GM19438 (cell line): ENCODE measurements around the gene THSD4.

Experiments used
- ATAC-seq: cut with Tn5 transposase; IDR thresholded peaks from one replicate; pipeline ENCODE4 v1.9.1; 2021; ENCODE audit warnings: low read depth; ENCODE audit not compliant: unreplicated experiment

THSD4 gene

DNA sequence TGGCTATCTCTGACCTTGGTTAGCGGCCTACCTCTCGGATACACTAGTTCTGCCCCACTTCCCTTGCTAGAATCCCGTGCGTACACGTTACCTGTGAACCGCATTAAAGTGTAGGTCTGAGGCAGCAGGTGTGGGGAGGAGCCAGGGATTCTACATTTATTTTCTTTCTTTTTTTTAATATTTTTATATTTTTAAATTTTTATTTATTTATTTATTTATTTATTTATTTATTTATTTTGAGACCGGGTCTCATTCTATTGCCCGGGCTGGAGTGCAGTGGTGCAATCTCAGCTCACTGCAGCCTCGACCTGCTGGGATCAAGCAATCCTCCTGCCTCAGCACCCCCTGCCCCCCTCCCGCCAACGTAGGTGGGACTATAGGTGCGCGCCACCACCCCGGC is 634.2 kb downstream of the THSD4 start:
- no peak for ATAC-seq

DNA sequence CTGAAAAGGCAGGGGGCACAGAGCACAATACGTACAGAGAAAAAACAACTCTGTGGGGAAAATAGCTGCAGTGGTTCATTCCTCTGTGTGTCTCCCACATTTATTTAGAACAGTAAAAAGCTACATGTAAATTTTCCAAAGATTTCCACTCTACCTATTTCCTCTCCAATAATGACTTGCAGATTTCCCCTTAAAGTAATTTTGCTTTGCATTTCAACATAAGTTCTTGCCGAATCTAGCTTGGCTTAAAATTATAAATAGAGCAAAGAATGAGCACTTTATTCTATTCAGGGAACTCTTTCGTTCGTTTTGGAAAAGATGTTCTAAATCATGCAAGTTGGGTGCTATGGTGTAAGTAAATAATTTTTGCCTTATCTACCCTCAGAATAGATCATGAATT is 636.9 kb downstream of the THSD4 start:
- no peak for ATAC-seq

DNA sequence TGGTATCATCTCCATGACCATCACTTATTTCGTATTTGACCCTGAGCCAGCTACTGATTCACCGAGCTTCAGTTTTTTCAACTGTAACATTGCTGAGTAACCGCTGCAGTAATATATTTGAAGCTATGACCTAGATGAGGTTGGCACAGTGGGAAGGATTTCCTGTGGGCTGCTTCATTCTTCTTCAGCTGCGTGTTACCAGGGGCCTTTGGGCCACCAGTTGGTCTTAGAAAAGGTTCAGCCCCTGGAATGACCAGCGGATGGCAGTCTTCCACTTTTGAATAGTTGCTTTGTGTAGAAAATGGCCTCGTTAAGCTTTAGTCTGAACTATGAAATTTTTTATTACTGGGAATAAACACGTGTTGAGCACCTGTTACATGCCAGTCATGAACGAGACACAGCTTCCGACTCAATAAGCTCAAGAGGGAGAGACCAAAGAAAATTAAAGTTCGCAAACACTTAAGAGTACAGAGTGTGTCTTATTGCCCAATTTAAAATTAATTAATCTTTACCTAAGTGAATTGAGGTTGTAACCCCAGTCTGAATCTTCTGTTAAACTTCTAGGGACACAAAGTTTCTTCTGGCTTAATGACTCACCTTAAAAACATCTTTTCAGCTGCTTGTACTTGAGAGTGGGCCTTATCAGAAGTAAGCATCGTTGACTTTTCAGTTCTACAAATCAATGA is 637.5 kb downstream of the THSD4 start:
- no peak for ATAC-seq

DNA sequence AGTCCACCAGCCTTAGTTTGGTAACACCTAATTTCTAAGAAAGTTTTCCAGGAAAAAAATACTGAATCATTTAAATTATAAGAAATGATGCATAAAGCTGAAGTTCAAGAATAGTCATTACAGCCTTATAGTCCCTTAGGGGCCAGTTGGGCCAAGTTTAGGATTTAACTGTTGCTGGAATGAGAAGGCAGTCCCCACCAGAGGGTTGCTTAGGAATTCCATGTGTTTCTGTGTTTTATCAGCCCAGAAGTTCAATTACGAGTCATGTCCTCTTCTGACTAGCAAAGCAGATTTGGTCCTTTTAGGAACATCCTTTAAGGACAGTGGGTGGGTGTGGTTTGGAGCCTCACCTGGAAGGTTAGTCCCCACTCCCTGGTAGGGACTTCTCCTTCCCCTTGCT is 638.1 kb downstream of the THSD4 start:
- no peak for ATAC-seq

DNA sequence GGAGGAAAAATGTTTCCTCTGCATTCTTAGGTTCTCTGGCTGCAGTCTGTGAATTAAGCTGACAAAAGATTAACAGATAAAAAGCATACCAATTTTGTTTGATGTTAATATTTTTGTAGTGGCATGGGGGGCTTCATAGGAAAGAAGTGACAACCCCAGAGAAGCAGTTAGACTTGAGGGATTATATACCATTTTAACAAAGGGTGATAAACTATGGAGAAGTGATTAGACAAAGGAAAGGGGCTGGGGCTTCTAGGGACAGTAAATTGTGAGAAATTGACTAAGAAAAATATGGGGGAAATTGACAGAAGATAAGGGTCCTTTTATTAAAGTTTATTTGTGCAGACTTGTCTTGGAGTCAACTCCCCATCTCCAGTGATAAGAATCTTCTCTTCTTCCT is 639.4 kb downstream of the THSD4 start:
- ATAC-seq, result no peak

DNA sequence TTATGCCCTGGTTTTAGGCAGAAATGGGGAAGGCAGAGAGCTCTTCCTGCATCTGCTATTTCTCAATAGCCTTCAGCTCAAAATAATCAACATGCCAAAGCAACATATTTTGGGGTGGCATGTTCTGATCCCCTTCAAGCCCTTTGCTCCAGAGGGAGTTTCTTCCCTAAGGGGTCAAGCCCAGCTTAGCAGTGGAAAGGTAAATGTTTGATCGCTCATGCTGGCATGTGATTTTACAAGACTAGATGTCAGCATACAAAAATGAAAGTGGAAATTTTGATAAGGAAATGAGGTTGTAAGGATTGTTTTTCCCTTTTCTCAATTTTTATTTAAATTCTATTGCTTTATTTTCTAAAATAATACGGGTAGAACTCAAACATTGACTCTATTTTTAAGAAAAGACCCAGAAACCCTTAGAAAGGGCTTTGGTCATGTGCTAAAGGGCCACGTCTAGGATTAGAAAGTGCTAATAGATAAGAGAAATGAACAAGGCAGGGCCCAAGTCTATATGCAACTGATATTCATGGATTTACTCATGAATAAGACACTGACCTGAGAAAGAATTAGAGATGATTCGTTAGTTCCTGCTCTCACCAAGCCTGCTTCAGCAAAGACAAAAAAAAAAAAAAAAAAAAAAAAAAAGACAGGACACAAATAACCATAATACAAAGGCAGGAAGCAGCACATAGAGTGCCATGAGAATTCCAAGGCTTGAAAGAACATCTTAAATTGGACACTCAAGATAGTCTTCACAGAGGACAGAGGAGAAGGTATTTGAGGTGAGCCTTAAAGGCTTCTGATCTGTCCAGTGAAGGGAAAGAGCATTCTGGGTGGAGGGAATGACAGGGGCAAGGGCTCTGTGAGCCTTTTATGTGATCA is 640.1 kb downstream of the THSD4 start:
- no peak for ATAC-seq

DNA sequence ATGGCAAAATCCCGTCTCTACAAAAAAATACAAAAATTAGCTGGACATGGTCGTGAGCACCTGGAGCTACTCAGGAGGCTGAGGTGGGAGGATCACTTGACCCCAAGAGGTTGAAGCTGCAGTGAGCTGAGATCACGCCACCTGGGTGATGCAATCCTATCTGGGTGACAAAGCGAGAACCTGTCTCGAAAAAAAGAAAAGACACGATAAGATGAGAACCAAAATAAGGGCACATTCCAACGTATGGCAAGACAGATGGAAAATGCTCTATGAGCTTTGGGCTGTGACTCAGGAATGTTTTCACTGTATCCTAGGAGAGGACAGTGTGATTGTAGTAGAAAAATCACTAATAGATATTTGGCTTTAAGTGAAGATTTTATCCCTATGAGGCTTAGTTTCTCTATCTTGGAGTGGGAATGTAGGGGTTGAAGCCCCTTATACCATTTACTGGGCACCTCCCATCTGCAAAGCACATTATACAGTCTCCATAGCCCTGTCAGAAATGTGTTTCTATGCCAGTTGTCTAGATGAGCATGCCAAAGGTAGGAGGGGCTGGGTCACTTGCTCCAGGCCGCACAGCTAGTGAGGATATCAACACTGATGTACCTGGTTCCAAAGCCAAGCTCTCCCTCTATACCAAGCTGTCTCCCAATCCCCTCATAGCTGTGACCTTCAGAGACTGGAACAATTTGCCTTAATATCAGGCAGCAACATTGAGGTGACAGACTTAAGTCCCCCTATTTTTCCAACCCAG is 641.5 kb downstream of the THSD4 start:
- no peak for ATAC-seq

DNA sequence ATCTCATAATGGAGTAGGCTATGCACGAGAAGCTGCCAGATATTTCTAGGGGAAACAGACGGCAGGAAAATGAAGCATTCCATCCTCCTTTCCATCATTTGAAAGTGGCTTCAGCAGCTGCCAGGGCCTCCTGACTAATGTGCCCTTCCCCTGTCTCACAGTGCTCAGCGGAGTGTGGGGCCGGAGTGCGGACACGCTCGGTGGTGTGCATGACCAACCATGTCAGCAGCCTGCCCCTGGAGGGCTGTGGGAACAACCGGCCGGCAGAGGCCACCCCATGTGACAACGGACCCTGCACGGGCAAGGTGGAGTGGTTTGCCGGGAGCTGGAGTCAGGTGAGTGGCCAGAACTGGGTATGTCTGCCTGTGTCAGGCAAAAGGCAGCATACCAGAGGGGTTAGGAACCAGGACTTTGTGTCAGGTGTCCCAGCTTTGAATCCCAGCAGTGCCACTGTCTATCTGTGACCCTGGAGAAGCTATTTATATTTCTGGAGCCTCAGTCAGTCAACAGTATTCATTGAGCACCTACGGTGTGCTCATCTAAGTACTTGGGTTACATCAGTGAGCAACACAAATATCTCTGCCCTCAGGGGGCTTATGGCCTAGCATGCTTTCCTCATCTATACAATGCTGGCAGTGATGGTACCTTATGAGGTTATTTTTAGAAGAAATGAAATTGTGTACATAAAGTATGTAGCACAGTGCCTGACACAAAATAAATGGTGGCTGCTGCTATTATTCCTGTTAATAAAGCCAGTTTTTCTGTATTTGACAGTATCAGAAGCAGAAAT is 642.7 kb downstream of the THSD4 start:
- ATAC-seq, result no peak

DNA sequence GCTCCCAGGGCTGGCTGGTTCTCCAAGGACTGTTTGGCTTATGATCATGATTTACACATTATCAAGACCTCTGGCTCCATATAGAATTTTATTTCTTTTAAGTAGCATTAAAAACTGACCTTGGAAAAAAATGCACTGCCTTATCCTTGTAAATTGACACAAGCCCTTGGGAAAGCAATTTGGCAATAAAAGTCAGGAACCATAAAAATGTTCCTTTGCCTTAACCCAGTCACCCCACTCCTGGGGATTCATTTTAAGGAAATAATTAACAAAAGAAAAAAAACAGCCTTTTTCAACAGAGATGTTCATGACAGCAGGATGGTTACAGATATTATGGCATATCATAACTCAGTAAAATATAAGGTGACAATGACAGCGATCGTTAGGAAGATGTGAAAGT is 643.4 kb downstream of the THSD4 start:
- ATAC-seq, result no peak

DNA sequence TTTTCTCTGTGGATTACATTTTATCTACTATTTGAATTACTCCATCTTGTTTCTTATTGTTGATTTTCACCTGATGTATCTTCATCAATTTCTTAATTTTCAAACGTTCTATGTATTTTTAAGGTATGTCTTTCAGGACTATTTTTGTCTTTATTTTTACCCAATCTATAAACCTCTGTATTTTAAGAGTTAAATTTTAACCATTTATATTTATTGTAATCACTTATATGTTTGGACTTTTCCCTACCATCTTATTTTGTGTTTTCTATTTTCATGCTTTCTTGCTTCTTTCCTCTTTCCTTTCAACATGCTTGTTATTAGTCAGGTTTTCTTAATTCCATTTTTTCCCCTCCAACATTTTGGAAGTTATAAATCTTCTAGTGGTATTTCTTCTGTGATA is 645.6 kb downstream of the THSD4 start:
- no peak for ATAC-seq

DNA sequence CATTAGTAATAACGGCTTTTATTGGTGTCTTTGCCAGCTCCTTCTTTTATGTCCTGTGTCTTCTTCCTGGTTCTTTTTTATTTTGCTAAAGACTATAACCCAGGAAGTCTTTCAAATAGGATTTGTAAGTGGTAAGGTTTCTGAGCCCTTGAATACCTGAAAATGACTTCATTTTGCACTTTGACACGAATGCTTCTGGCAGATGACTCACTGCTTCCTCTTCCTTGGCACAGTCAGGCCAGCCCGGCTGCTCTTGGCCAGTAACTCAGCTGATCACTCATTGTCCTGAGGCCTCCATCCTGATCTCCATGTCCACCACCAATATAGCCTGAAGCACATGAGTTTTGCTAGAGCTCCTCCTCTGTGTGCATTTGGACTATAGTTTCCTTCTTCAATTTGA is 646.4 kb downstream of the THSD4 start:
- no peak for ATAC-seq

DNA sequence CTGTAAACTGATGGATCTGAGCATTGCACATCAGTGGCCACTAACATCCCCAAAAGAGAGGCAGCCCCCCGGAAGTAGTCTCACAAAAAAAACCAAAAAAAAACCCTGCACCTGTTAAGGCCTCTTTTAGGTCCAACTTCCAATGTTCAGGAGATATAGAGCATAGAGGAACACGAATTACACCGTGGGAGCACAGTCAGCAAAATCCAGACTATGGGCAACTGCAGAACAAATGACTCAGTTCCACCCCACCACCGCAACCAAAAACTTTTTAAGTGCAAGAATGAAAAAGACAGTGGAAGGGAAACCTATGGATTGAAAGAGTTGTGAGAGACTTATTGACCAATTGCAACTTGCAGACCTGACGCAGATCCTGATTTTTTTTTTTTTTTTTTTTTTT is 652.9 kb downstream of the THSD4 start:
- ATAC-seq, result no peak

DNA sequence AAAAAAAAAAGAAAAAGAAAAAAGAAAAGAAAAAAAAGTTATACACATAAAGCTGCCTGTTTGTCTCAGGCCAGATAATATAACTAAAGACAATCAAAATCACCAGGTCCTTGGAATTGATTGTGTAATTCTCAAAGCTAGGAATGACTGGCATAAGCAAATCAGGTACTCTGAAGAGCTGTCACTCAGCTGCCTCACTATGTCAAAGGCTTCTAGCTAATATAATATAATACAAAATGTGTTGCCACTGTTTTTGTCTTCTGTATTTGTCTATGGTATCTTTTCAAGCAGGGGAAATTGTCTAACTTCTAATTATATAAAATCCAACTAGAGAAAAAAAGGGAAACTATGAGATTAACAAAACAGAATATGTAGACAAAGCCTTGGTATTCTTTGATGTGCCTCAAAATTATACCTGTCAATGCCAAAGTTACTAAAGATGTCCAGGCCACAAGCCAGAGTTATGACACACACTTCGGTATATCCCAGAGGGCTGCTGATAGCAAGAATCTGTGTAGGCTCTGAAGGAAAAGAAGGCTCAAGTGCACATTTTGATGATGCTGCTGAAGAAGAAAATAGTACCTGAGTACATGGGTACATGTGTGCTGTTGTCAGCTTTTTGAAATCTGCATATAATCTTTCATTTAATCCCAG is 658.1 kb downstream of the THSD4 start:
- no peak for ATAC-seq

DNA sequence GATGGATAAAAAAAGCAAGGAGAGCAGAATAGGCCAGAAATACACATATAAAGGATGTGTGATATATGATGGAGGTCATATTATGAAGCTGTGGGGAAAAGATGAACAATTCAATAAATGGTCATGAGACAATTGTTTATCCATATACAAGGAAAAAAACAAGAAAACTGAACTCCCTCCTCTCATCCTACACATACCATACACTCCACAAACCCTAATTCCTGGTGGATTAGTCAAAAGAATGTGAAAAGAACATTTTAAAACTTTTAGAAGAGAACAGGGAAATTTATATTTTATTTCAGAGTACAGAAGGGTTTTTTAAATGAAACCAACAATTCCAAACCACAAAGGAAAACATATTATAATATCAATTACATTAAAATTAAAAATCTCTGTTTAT is 660.6 kb downstream of the THSD4 start:
- no peak for ATAC-seq

DNA sequence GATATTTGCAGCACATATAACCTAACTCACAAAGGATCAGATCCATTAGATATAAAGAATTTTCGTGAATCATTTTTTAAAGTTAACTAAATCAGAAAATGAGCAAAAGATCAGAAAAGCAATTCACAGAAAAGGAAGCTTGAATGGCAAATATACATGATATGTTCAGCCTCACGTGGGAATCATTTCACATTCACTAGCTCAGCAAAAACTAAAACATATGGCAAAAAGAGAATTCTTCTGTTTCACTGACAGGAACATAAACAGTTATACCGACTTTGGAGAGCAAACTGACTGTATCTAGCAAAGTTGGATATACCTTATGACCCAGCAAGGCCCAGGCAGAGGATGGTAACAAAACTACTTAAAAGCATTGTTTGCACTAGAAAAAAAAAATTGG is 661.0 kb downstream of the THSD4 start:
- no peak for ATAC-seq

DNA sequence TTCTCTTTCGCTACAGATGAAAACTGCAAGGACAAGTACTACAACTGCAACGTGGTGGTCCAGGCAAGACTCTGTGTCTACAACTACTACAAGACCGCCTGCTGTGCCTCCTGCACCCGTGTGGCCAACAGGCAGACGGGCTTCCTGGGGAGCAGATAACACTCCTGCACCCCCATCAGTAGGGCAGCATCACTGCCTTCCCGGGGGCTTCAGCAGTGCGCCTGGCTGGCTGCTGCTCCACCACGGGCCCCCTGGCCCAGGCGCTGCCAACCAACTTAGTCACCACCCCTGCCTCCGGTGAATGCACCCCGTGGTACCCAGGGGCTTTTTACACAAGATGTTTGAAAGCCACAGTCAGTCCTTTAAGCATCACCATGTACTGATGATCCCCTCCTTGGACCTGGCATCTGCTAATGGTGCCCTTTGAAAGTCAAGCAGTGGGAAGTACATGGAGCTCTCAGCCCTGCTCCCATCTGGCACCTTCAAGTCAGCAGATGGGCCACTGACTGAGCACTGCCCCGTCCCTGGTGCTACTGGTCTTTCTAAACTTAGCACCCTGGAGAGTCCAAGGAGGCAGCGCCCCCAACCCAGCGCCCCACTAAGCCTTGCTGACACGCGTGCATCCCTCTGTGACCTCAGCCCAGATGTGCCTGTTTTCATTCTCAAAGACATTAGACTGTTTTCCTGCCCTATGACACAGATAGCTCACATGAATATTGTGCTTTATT is 662.1 kb downstream of the THSD4 start:
- no peak for ATAC-seq

DNA sequence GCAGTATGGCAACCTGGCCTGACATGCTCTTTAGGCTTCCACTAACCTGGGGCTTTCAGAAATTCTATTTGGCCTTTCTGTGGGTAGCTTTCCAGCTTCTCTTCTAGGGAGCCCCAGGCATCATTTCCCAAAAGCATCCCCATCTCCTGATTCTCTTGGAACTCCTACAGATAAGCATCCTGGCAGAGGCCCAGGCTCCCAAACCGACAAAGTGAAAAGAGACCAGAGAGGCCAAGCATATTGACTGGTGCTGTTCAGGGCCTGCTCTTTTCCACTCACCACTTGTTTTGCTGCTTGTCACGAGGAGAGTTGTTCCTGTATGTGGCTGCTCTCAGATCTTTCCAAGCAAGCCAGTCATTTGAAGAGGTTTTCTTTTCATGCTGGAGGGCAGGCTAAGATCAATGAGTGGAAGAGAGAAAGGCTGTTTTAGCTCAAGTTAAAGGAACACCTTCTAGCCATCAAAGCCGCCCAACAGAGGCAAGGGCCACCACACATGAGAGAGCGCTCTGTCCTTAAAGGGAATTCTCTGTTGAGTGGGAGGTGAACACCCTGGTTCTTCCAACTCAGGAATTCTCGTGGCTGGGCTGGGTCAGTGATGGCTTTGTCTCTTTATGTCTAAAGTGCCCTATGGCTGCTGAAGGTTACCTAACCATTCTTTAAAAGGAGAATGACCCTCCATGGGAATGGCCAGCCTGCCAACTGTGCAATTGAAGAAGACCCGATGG is 664.0 kb downstream of the THSD4 start:
- no peak for ATAC-seq

DNA sequence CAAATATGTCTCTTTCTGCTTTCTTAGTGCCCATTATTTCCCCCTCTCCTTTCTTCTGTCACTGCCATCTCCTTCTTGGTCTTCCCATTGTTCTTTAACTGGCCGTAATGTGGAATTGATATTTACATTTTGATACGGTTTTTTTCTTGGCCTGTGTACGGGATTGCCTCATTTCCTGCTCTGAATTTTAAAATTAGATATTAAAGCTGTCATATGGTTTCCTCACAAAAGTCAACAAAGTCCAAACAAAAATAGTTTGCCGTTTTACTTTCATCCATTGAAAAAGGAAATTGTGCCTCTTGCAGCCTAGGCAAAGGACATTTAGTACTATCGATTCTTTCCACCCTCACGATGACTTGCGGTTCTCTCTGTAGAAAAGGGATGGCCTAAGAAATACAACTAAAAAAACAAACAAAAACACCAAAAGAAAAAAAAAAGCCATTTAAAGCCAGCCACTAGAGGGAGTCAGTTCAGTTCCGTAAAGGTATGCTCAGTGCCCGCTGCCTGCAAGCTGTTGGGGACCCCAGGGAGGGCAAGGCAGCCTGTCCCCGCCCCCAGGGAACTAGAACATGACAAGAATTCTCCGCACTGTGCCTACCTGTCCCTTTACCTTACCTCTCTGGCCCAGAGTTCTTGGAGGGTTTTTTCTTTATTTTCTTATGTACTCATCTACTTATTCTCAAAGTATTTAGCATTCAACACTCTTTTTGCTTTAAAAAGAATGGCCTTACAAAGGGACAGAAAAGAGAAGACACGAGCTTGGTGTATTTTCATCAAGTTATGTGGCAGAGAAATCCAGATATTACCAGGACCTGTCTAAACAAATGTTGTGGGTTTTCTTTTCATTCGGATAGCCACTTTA is 665.1 kb downstream of the THSD4 start:
- ATAC-seq, result peak; percentile 51
